Endothelial cell of umbilical vein (primary cell): ENCODE data around the gene SOCS3. TPM values are rescaled to one million over a fixed set of nuclear protein-coding genes. Genes with fewer than 3 reads are reported as not detected.
A peak's percentile ranks its signal among the peaks of the same experiment; 100 is the strongest.

ENCODE experiments used
- BruUV-seq: library from RNA; stranded (reverse); fragments of 400-500 nt; replicated peaks from 2 replicates; lab custom pipeline; 2021; lab: Mats Ljungman, UMichigan
- CTCF ChIA-PET: fragments of 300-600, 350-600 bp; sonication (Branson Sonifier 250); formaldehyde crosslinking; loops from one replicate; lab custom pipeline; 2021; ENCODE audit warnings: antibody characterized with exemption, inconsistent platforms; lab: Charles Lee
- POLR2A ChIA-PET: fragments of 300-600, 350-600 bp; sonication (Branson Sonifier 250); formaldehyde crosslinking; loops from one replicate; lab custom pipeline; 2021; ENCODE audit warnings: antibody characterized with exemption, inconsistent platforms; lab: Charles Lee
- DNase-seq: peaks from one replicate; pipeline ENCODE4 v3.0.0-alpha.2; 2011; ENCODE audit warnings: low read depth, low spot score
- FAIRE-seq: peaks from 2 replicates; lab custom pipeline; 2011; peaks lifted over from hg19 to GRCh38; lab: Jason Lieb, UNC
- H2AFZ ChIP-seq: 2 replicates; pipeline ENCODE4 v1.6.0; 2012; ENCODE audit warnings: low read depth, low read length, control low read depth, inconsistent platforms
- H3K27ac ChIP-seq: 2 replicates; pipeline ENCODE4 v1.5.1; 2011; ENCODE audit warnings: low read depth, mild to moderate bottlenecking, control low read depth, low read length, moderate library complexity; ENCODE audit not compliant: insufficient read depth
- H3K27me3 ChIP-seq, 2 experiments: 2 replicates each; pipeline versions ENCODE4 v1.6.0 to v1.6.1; 2011; ENCODE audit warnings: low read length in 2 of 2, mixed read lengths in 1 of 2; ENCODE audit not compliant: control insufficient read depth in 2 of 2, insufficient read depth in 2 of 2
- H3K36me3 ChIP-seq, 2 experiments: 2 replicates in 1 of 2; 3 replicates in 1 of 2; pipeline ENCODE4 v1.5.1; 2011; ENCODE audit warnings: low read length in 2 of 2, mild to moderate bottlenecking in 1 of 2, moderate library complexity in 1 of 2; ENCODE audit not compliant: control insufficient read depth in 2 of 2, insufficient read depth in 2 of 2; ENCODE audit errors: extremely low read depth in 1 of 2
- H3K4me1 ChIP-seq: 3 replicates; pipeline ENCODE4 v1.5.1; 2011; ENCODE audit warnings: mild to moderate bottlenecking, low read length; ENCODE audit not compliant: control insufficient read depth, insufficient read depth; ENCODE audit errors: extremely low read depth
- H3K4me2 ChIP-seq: 2 replicates; pipeline ENCODE4 v1.6.1; 2011; ENCODE audit warnings: low read length, control low read depth, mixed read lengths; ENCODE audit not compliant: insufficient read depth
- H3K4me3 ChIP-seq, 3 experiments: fragments of 200-600 bp in 1 of 3; sonication (generic), shearing (Covaris generic) in 1 of 3; replicated peaks in 1 of 3; 2 replicates each; pipeline ENCODE4 v1.5.1; 2011 to 2016; ENCODE audit warnings: control low read depth in 3 of 3, low read length in 3 of 3, mild to moderate bottlenecking in 2 of 3, inconsistent platforms in 1 of 3, low read depth in 1 of 3, moderate library complexity in 1 of 3; ENCODE audit not compliant: insufficient read depth in 1 of 3
- H3K79me2 ChIP-seq: 2 replicates; pipeline ENCODE4 v1.6.0; 2012; ENCODE audit warnings: low read length, inconsistent platforms; ENCODE audit not compliant: control insufficient read depth, insufficient read depth
- H3K9ac ChIP-seq: replicated peaks from 2 replicates; pipeline ENCODE3; 2011; ENCODE audit warnings: low read length, control low read depth; ENCODE audit not compliant: insufficient read depth; ENCODE audit errors: extremely low read depth
- H3K9me1 ChIP-seq: replicated peaks from 3 replicates; pipeline ENCODE4 v1.6.0; 2011; ENCODE audit warnings: mild to moderate bottlenecking, low read length; ENCODE audit not compliant: control insufficient read depth, insufficient read depth; ENCODE audit errors: extremely low read depth
- H3K9me3 ChIP-seq: replicated peaks from 2 replicates; pipeline ENCODE4 v1.5.1; 2012; ENCODE audit warnings: low read length, inconsistent platforms; ENCODE audit not compliant: control insufficient read depth, insufficient read depth
- H4K20me1 ChIP-seq: replicated peaks from 2 replicates; pipeline ENCODE3; 2011; ENCODE audit warnings: mild to moderate bottlenecking, low read length; ENCODE audit not compliant: control insufficient read depth, insufficient read depth; ENCODE audit errors: extremely low read depth
- CTCF ChIP-seq, 2 donors: IDR thresholded peaks; 1 replicate in 1 of 2; 2 replicates in 1 of 2; pipeline ENCODE4 v1.5.1; 2011; ENCODE audit warnings: low read length in 2 of 2, mild to moderate bottlenecking in 2 of 2, moderate library complexity in 2 of 2, control low read depth in 1 of 2, inconsistent platforms in 1 of 2, low read depth in 1 of 2; ENCODE audit not compliant: insufficient read depth in 1 of 2; ENCODE audit errors: extremely low read depth in 1 of 2
- EZH2 ChIP-seq: IDR thresholded peaks from 2 replicates; pipeline ENCODE4 v1.6.1; 2012; ENCODE audit warnings: borderline replicate concordance, low read depth, mild to moderate bottlenecking, moderate library complexity, low read length, inconsistent platforms; ENCODE audit not compliant: severe bottlenecking
- FOS ChIP-seq: IDR thresholded peaks from 2 replicates; pipeline ENCODE4 v1.6.1; 2011; ENCODE audit warnings: mild to moderate bottlenecking, low read length, moderate library complexity, borderline replicate concordance; ENCODE audit not compliant: insufficient read depth
- GATA2 ChIP-seq: IDR thresholded peaks from 2 replicates; pipeline ENCODE4 v1.7.0; 2011; ENCODE audit warnings: low read depth, mild to moderate bottlenecking, moderate library complexity, mixed read lengths, low read length; ENCODE audit not compliant: insufficient read length, insufficient read depth
- JUN ChIP-seq: IDR thresholded peaks from 2 replicates; pipeline ENCODE4 v1.6.1; 2011; ENCODE audit warnings: borderline replicate concordance, low read depth; ENCODE audit not compliant: insufficient read length, insufficient read depth
- MAX ChIP-seq: IDR thresholded peaks from 2 replicates; pipeline ENCODE4 v1.6.1; 2011; ENCODE audit not compliant: insufficient read depth, insufficient read length
- MYC ChIP-seq: IDR thresholded peaks from one replicate; pipeline ENCODE4 v1.6.1; 2011; ENCODE audit warnings: mild to moderate bottlenecking, low read depth, low read length
- POLR2A ChIP-seq: IDR thresholded peaks from 2 replicates; pipeline ENCODE4 v1.6.1; 2012; ENCODE audit warnings: low read depth, mild to moderate bottlenecking, control low read depth, low read length
- POLR2AphosphoS5 ChIP-seq: IDR thresholded peaks from 2 replicates; pipeline ENCODE4 v1.6.1; 2012; ENCODE audit warnings: low read depth, mild to moderate bottlenecking, control low read depth, low read length, moderate library complexity; ENCODE audit not compliant: insufficient read depth
- dilution Hi-C: fragments of 300-500 bp; cut with MboI; formaldehyde crosslinking; loops from one replicate; pipeline ENCODE4 v1.15.0; 2019; ENCODE audit warnings: low sequenced_read_pairs; ENCODE audit not compliant: extremely low pct_ligation_motif_present
- intact Hi-C: fragments of 100-400 bp; cut with micrococcal nuclease; formaldehyde crosslinking; loops from one replicate; pipeline ENCODE4 v1.10.0; 2022
- polyA plus RNA-seq, 4 experiments: library from polyadenylated mRNA; depleted of rRNA in 3 of 4; stranded (reverse) in 3 of 4; unstranded in 1 of 4; fragments of >200 nt; gene quantifications; 2 replicates each; pipeline versions ENCODE4 v1.2.1 to v1.2.3, GENCODE V29; 2011 to 2012; ENCODE audit warnings: missing spikeins in 1 of 4
- total RNA-seq: library from RNA; stranded (reverse); gene quantifications from 2 replicates; pipeline ENCODE4 v1.2.3, GENCODE V29; 2021

SOCS3 gene
- total and polyA plus RNA-seq, 2 donors (not counting 3 experiments of a cell fraction or from before 2014, with no cell fraction given): 6.2 to 14.3 TPM

- ChIA-PET CTCF (interaction anchor here (0.9 to 5.7 kb wide), 9 partner anchors 16 to 108 kb away, joined by 4 to 65 read pairs (median 8); no protein-coding TSS in a partner anchor), POLR2A (interaction anchor here (1.3 to 2.3 kb wide), 5 partner anchors 15 to 58 kb away, joined by 4 to 12 read pairs (median 11); no protein-coding TSS in a partner anchor)
- peak overlapping the region; percentile 92 for H3K9ac ChIP-seq
- H3K9me1 ChIP-seq: no peaks in the 10 kb centered on the region
- peak overlapping the region; percentile 48 to 63 (median 54) for H3K4me3 ChIP-seq
- H4K20me1 ChIP-seq: no peaks in the 10 kb centered on the region
- no peaks in the 10 kb centered on the region for H3K27me3 ChIP-seq
- no peak overlapping the region for H2AFZ ChIP-seq
- intact Hi-C loops: no loop called here
- DNase-seq: peak; percentile 61
- H3K4me2 ChIP-seq: peak overlapping the region; percentile 75
- dilution Hi-C loops: no loop called here
- BruUV-seq: no TSS peak
- TF ChIP-seq MAX (no peak), FOS (no peak), EZH2 (no peak), GATA2 (no peak), JUN (no peak), POLR2AphosphoS5 (no peak), MYC (no peak), CTCF (IDR thresholded peaks at IDR 0.05; ENCODE audit: extremely low read depth in 1 of 2, insufficient read depth in 1 of 2, low read depth in 1 of 2, low read length in 2 of 2) (no peak), POLR2A (no peak)
- H3K4me1 ChIP-seq: peaks cover 37% of the 10 kb centered on the region
- peaks cover 24% of the 10 kb centered on the region for H3K79me2 ChIP-seq
- H3K27ac ChIP-seq: peak overlapping the region; percentile 84
- FAIRE-seq: no peak
- no peaks in the 10 kb centered on the region for H3K9me3 ChIP-seq
- peaks cover 3 to 9% of the 10 kb centered on the region in 2 experiments for H3K36me3 ChIP-seq
Measured at GRCh38 chr17:78358538-78359320, 1.1 kb downstream of the SOCS3 start.
